22Rv1 (cell line): ENCODE results near the gene STOX1.

Source experiments
- ZFX ChIP-seq: fragments of 450-650 bp; IDR thresholded peaks from 2 replicates; pipeline ENCODE4 v1.6.1; 2017; ENCODE audit warnings: antibody characterized with exemption, borderline replicate concordance
- TF ChIP-seq, protein P1 (sequence below): fragments of 450-650 bp; IDR thresholded peaks from 2 replicates; pipeline ENCODE4 v1.5.1; 2017; ENCODE audit warnings: mild to moderate bottlenecking

- TF ChIP-seq, protein P1, sequence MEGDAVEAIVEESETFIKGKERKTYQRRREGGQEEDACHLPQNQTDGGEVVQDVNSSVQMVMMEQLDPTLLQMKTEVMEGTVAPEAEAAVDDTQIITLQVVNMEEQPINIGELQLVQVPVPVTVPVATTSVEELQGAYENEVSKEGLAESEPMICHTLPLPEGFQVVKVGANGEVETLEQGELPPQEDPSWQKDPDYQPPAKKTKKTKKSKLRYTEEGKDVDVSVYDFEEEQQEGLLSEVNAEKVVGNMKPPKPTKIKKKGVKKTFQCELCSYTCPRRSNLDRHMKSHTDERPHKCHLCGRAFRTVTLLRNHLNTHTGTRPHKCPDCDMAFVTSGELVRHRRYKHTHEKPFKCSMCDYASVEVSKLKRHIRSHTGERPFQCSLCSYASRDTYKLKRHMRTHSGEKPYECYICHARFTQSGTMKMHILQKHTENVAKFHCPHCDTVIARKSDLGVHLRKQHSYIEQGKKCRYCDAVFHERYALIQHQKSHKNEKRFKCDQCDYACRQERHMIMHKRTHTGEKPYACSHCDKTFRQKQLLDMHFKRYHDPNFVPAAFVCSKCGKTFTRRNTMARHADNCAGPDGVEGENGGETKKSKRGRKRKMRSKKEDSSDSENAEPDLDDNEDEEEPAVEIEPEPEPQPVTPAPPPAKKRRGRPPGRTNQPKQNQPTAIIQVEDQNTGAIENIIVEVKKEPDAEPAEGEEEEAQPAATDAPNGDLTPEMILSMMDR = no peak
- TF ChIP-seq ZFX = no peak
Measured at GRCh38 chr10:68900427-68901104, 73.2 kb downstream of the STOX1 start.
